ENCODE data around the gene IFIH1. TPM values are rescaled to one million over a fixed set of nuclear protein-coding genes. Genes with fewer than 3 reads are reported as not detected.

The IFIH1 gene
- total RNA-seq, 1 experiment from 2014 or later, result 5.1 TPM

DNA sequence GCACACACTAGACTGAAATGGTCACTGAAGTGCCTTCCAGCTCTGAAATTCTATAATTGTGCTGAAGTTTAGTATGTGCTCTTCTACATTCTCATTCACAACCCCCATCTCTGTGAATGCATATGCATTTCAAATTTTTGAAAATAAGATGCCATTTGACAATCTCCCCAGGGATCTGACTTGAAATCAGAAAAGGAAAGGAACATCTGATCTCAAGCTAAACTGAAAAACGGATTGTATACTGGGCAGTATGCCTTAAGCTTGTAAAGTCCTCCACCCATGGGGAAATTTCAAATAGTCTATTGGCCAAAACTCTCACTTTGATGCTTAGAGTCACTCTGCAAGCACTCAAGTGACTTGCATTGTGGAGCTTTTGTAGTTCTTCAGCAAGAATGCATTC, 98.1 kb downstream of the IFIH1 start:
- Histone ChIP-seq H3K4me1 (ENCODE audit: insufficient read depth, low read length, poor library complexity, severe bottlenecking) (no peaks in the 10 kb centered on the region), H3K9me3 (ENCODE audit: low read depth, low read length, poor library complexity, severe bottlenecking) (no peaks in the 10 kb centered on the region), H3K27me3 (replicated peaks; ENCODE audit: insufficient read depth, low read depth, low read length, poor library complexity) (no peaks in the 10 kb centered on the region), H3K4me3 (ENCODE audit: low read depth, low read length, poor library complexity, severe bottlenecking) (no peak overlapping the region), H3K27ac (ENCODE audit: low read depth, low read length, poor library complexity, severe bottlenecking) (no peak overlapping the region), H3K36me3 (ENCODE audit: insufficient read depth, low read length, poor library complexity, severe bottlenecking) (no peaks in the 10 kb centered on the region)
- DNase-seq (ENCODE audit: low spot score), result no peak
- intact Hi-C loops (cut with micrococcal nuclease; ENCODE audit: unreplicated experiment), result no loop called here
- ChIA-PET POLR2A (ENCODE audit: low non-redundant PET) (no interaction called here), CTCF (interaction anchor here (0.8 to 3.4 kb wide), 4 partner anchors 67 to 81 kb away, joined by 3 to 39 read pairs (median 7); no protein-coding TSS in a partner anchor)
- TF ChIP-seq EZH2 (IDR thresholded peaks at IDR 0.05; ENCODE audit: borderline replicate concordance, low read depth, low read length, poor library complexity, severe bottlenecking), result no peak
- TF ChIP-seq, protein P1, sequence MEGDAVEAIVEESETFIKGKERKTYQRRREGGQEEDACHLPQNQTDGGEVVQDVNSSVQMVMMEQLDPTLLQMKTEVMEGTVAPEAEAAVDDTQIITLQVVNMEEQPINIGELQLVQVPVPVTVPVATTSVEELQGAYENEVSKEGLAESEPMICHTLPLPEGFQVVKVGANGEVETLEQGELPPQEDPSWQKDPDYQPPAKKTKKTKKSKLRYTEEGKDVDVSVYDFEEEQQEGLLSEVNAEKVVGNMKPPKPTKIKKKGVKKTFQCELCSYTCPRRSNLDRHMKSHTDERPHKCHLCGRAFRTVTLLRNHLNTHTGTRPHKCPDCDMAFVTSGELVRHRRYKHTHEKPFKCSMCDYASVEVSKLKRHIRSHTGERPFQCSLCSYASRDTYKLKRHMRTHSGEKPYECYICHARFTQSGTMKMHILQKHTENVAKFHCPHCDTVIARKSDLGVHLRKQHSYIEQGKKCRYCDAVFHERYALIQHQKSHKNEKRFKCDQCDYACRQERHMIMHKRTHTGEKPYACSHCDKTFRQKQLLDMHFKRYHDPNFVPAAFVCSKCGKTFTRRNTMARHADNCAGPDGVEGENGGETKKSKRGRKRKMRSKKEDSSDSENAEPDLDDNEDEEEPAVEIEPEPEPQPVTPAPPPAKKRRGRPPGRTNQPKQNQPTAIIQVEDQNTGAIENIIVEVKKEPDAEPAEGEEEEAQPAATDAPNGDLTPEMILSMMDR (conservative IDR thresholded peaks at IDR 0.05; ENCODE audit: low read depth, low read length), result no peak
- no TSS peak for BruUV-seq (replicated peaks)

DNA sequence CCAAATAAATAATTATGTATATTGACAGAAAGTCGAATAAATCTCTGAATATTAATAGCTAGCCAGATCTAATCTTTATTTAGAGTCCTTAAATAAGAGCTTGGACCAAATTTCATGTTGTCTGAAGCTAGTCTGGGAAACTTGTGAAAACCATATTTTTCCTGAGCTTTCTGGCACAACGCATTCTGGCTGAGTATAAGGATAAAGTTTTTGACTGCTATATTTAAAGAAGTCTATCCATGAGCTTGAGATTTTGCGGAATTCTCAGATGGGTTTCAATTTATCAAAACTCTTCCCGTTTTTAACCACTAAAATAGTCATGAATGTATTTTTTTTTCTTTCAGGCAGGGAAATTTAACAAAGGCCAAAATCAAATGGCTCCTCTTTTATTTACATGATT, 99.1 kb downstream of the IFIH1 start:
- CTCF ChIA-PET, result interaction anchor here (3.4 kb wide), 1 partner anchor 79 kb away, joined by 39 read pairs; no protein-coding TSS in a partner anchor
- H3K27ac ChIP-seq (ENCODE audit: low read depth, low read length, poor library complexity, severe bottlenecking), result no peak overlapping the region
- no peak for DNase-seq (ENCODE audit: low spot score)
- POLR2A ChIA-PET (ENCODE audit: low non-redundant PET), result no interaction called here
- no TSS peak for BruUV-seq (replicated peaks)
- H3K4me1 ChIP-seq (ENCODE audit: insufficient read depth, low read length, poor library complexity, severe bottlenecking), result no peaks in the 10 kb centered on the region
- TF ChIP-seq, protein P1 (conservative IDR thresholded peaks at IDR 0.05; ENCODE audit: low read depth, low read length), result no peak
- TF ChIP-seq EZH2 (IDR thresholded peaks at IDR 0.05; ENCODE audit: borderline replicate concordance, low read depth, low read length, poor library complexity, severe bottlenecking), result no peak
- no peaks in the 10 kb centered on the region for H3K9me3 ChIP-seq (ENCODE audit: low read depth, low read length, poor library complexity, severe bottlenecking)
- intact Hi-C loops (cut with micrococcal nuclease; ENCODE audit: unreplicated experiment), result no loop called here
- H3K27me3 ChIP-seq (replicated peaks; ENCODE audit: insufficient read depth, low read depth, low read length, poor library complexity), result no peaks in the 10 kb centered on the region
- H3K4me3 ChIP-seq (ENCODE audit: low read depth, low read length, poor library complexity, severe bottlenecking), result no peak overlapping the region
- H3K36me3 ChIP-seq (ENCODE audit: insufficient read depth, low read length, poor library complexity, severe bottlenecking), result no peaks in the 10 kb centered on the region

DNA sequence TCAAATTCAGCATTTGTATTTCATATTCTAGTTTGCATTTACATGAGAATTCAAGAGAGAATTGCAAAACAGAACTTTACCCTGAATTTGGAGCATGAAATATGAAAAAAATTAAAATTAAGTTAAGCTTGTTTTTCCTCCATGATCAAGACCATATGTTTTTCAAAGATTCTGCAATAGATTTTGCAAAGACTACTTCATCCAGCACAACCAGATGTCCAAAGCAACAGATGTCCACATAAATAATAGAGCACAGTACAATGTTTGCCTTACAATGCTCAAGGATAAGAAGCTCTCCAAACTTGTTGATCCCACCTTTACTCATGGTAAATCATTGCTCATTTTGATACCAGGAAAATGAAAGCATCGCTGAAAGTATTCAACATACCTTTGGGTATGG, 100.9 kb downstream of the IFIH1 start:
- TF ChIP-seq, protein P1 (conservative IDR thresholded peaks at IDR 0.05; ENCODE audit: low read depth, low read length), result no peak
- no peak for TF ChIP-seq EZH2 (IDR thresholded peaks at IDR 0.05; ENCODE audit: borderline replicate concordance, low read depth, low read length, poor library complexity, severe bottlenecking)
- H3K27ac ChIP-seq (ENCODE audit: low read depth, low read length, poor library complexity, severe bottlenecking), result no peak overlapping the region
- ChIA-PET POLR2A (ENCODE audit: low non-redundant PET) (no interaction called here), CTCF (no interaction called here)
- no peak for DNase-seq (ENCODE audit: low spot score)
- no peak overlapping the region for H3K4me3 ChIP-seq (ENCODE audit: low read depth, low read length, poor library complexity, severe bottlenecking)
- no peaks in the 10 kb centered on the region for H3K27me3 ChIP-seq (replicated peaks; ENCODE audit: insufficient read depth, low read depth, low read length, poor library complexity)
- H3K36me3 ChIP-seq (ENCODE audit: insufficient read depth, low read length, poor library complexity, severe bottlenecking), result no peaks in the 10 kb centered on the region
- no peaks in the 10 kb centered on the region for H3K9me3 ChIP-seq (ENCODE audit: low read depth, low read length, poor library complexity, severe bottlenecking)
- intact Hi-C loops (cut with micrococcal nuclease; ENCODE audit: unreplicated experiment), result no loop called here
- no TSS peak for BruUV-seq (replicated peaks)
- no peaks in the 10 kb centered on the region for H3K4me1 ChIP-seq (ENCODE audit: insufficient read depth, low read length, poor library complexity, severe bottlenecking)

Other genes with a start within 250 kb of the IFIH1 start
- gene DPP4, start 244.5 kb downstream of the IFIH1 start, total RNA-seq (2021), result 0.80 and 1.4 TPM in 2 replicates
- gene GCG, start 166.4 kb downstream of the IFIH1 start, total RNA-seq (2021), result not detected in 2 replicates
- gene FAP, start 75.2 kb downstream of the IFIH1 start, total RNA-seq (2021), result 0.88 and 2.3 TPM in 2 replicates
- gene GCA, start 25.4 kb upstream of the IFIH1 start, total RNA-seq (2021), result 7.0 and 11.6 TPM in 2 replicates

All from A673 (cell line).